HEK293T (cell line): ENCODE data around the gene TANC2.

Source experiments
- CTCF ChIA-PET: fragments of 350-600 bp; formaldehyde crosslinking; extraction: SDS; loops from one replicate; lab custom pipeline; 2021; ENCODE audit warnings: antibody characterized with exemption, inconsistent platforms; lab: Yijun Ruan, JAX
- POLR2A ChIA-PET: fragments of 350-600 bp; formaldehyde crosslinking; extraction: SDS; loops from one replicate; lab custom pipeline; 2020; ENCODE audit warnings: antibody characterized with exemption, inconsistent platforms; lab: Yijun Ruan, JAX
- DNase-seq: peaks from one replicate; pipeline ENCODE4 v3.0.0; 2012; ENCODE audit warnings: mixed read lengths; ENCODE audit errors: extremely low spot score
- ARNT ChIP-seq: fragments of 450-650 bp; IDR thresholded peaks from 2 replicates; pipeline ENCODE4 v1.6.1; 2017; ENCODE audit warnings: mild to moderate bottlenecking
- BHLHE40 ChIP-seq: fragments of 450-650 bp; IDR thresholded peaks from 2 replicates; pipeline ENCODE4 v1.6.1; 2016; ENCODE audit warnings: mild to moderate bottlenecking, moderate library complexity, borderline replicate concordance
- CTBP1 ChIP-seq: fragments of 450-650 bp; IDR thresholded peaks from 2 replicates; pipeline ENCODE4 v1.6.1; 2016; ENCODE audit warnings: borderline replicate concordance
- ELF4 ChIP-seq: fragments of 450-650 bp; IDR thresholded peaks from 2 replicates; pipeline ENCODE4 v1.6.1; 2017; ENCODE audit warnings: antibody characterized with exemption
- FOXA1 ChIP-seq: fragments of 450-650 bp; IDR thresholded peaks from 2 replicates; pipeline ENCODE4 v1.6.1; 2016; ENCODE audit warnings: mild to moderate bottlenecking
- FOXK2 ChIP-seq: fragments of 450-650 bp; IDR thresholded peaks from 2 replicates; pipeline ENCODE4 v1.6.1; 2016; ENCODE audit warnings: mild to moderate bottlenecking
- FOXM1 ChIP-seq: fragments of 450-650 bp; IDR thresholded peaks from 2 replicates; pipeline ENCODE4 v1.6.1; 2017; ENCODE audit warnings: mild to moderate bottlenecking, borderline replicate concordance
- HDGF ChIP-seq: fragments of 450-650 bp; IDR thresholded peaks from 2 replicates; pipeline ENCODE4 v1.6.1; 2017; ENCODE audit warnings: antibody characterized with exemption, borderline replicate concordance
- L3MBTL2 ChIP-seq: fragments of 450-650 bp; conservative IDR thresholded peaks from 2 replicates; pipeline ENCODE4 v1.6.1; 2016; ENCODE audit warnings: mild to moderate bottlenecking
- LEF1 ChIP-seq: fragments of 450-650 bp; IDR thresholded peaks from 2 replicates; pipeline ENCODE4 v1.6.1; 2017; ENCODE audit warnings: mild to moderate bottlenecking, borderline replicate concordance
- NFRKB ChIP-seq: fragments of 450-650 bp; IDR thresholded peaks from 2 replicates; pipeline ENCODE4 v1.6.1; 2016; ENCODE audit warnings: mild to moderate bottlenecking, moderate library complexity
- PKNOX1 ChIP-seq: fragments of 450-650 bp; IDR thresholded peaks from 2 replicates; pipeline ENCODE4 v1.6.1; 2016
- SP1 ChIP-seq: fragments of 450-650 bp; IDR thresholded peaks from 2 replicates; pipeline ENCODE4 v1.6.1; 2017
- SUZ12 ChIP-seq: fragments of 450-650 bp; IDR thresholded peaks from 2 replicates; pipeline ENCODE4 v1.6.1; 2016; ENCODE audit warnings: mild to moderate bottlenecking
- TARDBP ChIP-seq: fragments of 450-650 bp; IDR thresholded peaks from 2 replicates; pipeline ENCODE4 v1.6.1; 2016
- ZNF384 ChIP-seq: fragments of 450-650 bp; IDR thresholded peaks from 2 replicates; pipeline ENCODE4 v1.6.1; 2016

Gene TANC2

DNA sequence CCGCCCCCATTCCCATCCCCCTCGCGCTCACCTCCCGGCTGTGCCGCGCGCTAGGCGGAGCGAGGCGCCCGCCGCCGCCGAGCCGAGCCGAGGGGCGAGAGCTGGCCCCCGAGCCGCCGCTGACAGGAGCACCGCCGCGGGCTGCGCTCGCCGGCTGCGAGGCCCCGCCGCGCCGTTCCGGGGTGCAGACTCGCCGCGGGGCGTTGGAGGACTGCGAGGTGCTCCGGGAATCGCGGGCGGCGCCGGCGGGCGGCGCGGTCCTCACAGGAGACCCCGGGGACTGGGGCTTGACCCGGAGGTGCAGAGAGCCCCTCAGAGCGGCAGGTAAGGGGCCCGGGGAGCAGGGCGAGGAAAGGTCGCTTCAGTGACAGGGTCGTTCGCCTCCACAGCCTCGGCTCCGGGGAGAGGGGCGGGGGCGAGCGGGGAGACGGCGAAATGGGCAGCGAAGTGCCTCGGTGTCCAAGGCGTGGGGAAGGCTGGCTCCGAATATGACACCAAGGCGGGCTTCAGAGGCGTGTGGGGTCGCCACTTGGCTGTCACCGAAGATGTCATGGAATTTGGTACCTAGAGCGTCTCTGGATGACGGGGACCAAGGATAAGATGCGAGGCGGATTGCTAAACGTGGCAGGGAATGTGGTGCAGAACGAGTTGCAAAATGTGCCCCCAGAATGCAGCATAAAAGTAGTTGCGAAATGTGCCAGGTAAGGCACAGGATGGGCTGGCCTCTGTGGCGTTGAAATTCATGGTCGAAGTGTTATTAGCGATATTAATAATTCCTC, 580 bp downstream of the TANC2 start:
- DNase-seq = peak; percentile 44
- ChIA-PET CTCF (no interaction called here), POLR2A (interaction anchor here (1.1 to 2.2 kb wide), 3 partner anchors 31 to 145 kb away, joined by 3 to 5 read pairs (median 4); no protein-coding TSS in a partner anchor)
- TF ChIP-seq FOXK2 = no peak
- TF ChIP-seq PKNOX1 = 0 out of 2 replicates have a peak, but pooled peaks have one; percentile 2
- no peak for TF ChIP-seq TARDBP
- TF ChIP-seq L3MBTL2 = no peak; the same call in 1 of the 2 replicates
- no peak for TF ChIP-seq SUZ12
- TF ChIP-seq ARNT = 0 out of 2 replicates have a peak, but pooled peaks have one; percentile 1
- TF ChIP-seq HDGF = no peak
- TF ChIP-seq FOXM1 = 0 out of 2 replicates have a peak, but pooled peaks have one; percentile 2
- TF ChIP-seq FOXA1 = no peak

- DNase-seq = no peak
- POLR2A ChIA-PET = no interaction called here
- CTCF ChIA-PET = no interaction called here
- TF ChIP-seq CTBP1 = no peak
- no peak for TF ChIP-seq SUZ12
- TF ChIP-seq NFRKB = no peak
- no peak for TF ChIP-seq BHLHE40
- TF ChIP-seq ELF4 = no peak
- no peak for TF ChIP-seq FOXM1
- no peak for TF ChIP-seq ZNF384
- TF ChIP-seq TARDBP = no peak
Measured at GRCh38 chr17:62967205-62967529, 1.1 kb downstream of the TANC2 start.

DNA sequence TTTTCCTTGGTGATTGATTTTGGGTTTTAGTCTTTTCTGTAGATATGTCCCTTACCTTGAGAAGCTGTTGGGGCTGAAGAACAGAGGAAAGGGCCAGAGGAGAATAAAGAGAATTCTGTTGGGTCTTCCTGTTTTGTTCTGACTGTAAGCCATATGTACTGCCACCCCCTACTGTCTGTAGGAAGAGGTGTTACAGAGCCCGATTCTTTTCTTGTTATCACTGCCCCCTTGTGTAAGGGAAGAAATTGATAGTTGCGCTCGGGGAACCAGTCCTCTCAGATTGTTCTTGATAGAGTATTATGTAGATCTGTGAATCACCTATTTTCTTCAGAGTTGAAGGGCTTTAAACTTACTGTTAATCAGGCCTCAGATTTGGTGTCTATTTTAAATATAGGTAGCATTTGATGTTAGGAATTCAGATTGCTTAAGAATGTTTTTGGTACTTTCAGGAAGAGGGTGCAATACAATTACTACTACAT, 2.4 kb downstream of the TANC2 start:
- peak; percentile 78 for DNase-seq
- TF ChIP-seq PKNOX1 (no peak), CTBP1 (no peak), FOXK2 (no peak), HDGF (no peak), LEF1 (no peak), SUZ12 (no peak), BHLHE40 (no peak), SP1 (no peak), FOXA1 (no peak), FOXM1 (no peak)
- ChIA-PET CTCF (interaction anchor here (0.8 to 1.0 kb wide), 2 partner anchors 29 to 33 kb away, joined by 3 to 4 read pairs; no protein-coding TSS in a partner anchor), POLR2A (no interaction called here)

GRCh38 chr17:62970610-62971009, 4.6 kb downstream of the TANC2 start:
- no peak for DNase-seq
- no peak for TF ChIP-seq ELF4
- ChIA-PET POLR2A (no interaction called here), CTCF (interaction anchor here (0.7 to 2.3 kb wide), 2 partner anchors 221 to 436 kb away, joined by 3 to 5 read pairs; no protein-coding TSS in a partner anchor)

GRCh38 chr17:62971853-62972252, 5.8 kb downstream of the TANC2 start:
- DNase-seq = no peak
- ChIA-PET CTCF (interaction anchor here (2.3 kb wide), 1 partner anchor 435 kb away, joined by 5 read pairs; no protein-coding TSS in a partner anchor), POLR2A (no interaction called here)
- TF ChIP-seq BHLHE40 = no peak
- TF ChIP-seq FOXK2 = no peak
- no peak for TF ChIP-seq TARDBP
- TF ChIP-seq ARNT = no peak
- no peak for TF ChIP-seq FOXM1
- TF ChIP-seq HDGF = no peak
- no peak for TF ChIP-seq SP1
- TF ChIP-seq ZNF384 = no peak
- no peak for TF ChIP-seq PKNOX1
- TF ChIP-seq LEF1 = no peak
- TF ChIP-seq L3MBTL2 = no peak
- no peak for TF ChIP-seq CTBP1
- no peak for TF ChIP-seq SUZ12
- TF ChIP-seq NFRKB = no peak
- TF ChIP-seq FOXA1 = no peak
- TF ChIP-seq ELF4 = no peak

- ChIA-PET CTCF (no interaction called here), POLR2A (no interaction called here)
- no peak for TF ChIP-seq FOXA1
- TF ChIP-seq BHLHE40 = no peak
- no peak for TF ChIP-seq SUZ12
- no peak for TF ChIP-seq ARNT
- no peak for TF ChIP-seq NFRKB
- no peak for TF ChIP-seq TARDBP
- TF ChIP-seq FOXK2 = no peak
- TF ChIP-seq SP1 = no peak
- TF ChIP-seq ELF4 = no peak
- TF ChIP-seq HDGF = no peak
- no peak for DNase-seq
Measured at GRCh38 chr17:62974788-62975187, 8.8 kb downstream of the TANC2 start.
